Measurements from ENCODE around the gene NRP2.

DNA sequence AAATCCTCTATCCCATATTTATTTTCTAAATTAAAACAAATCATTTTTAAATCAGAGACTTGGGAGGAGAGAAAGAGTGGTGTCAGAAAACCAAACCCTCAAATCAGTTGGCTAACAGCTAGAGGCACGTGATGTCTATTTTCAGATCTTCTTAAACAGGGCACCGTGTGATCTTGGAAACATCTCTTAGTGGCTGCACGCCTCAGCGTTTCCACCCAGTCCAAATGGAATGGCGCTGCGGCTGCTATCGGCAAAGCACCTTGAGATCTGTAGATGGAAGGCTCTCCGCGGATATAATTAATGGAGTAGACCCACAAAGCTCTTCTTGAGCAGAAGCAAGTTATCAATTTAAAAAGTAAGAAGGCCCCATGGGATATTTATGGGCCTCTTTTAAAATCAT, 50.0 kb downstream of the NRP2 start:
- TF ChIP-seq TAF1 (IDR thresholded peaks at IDR 0.05; ENCODE audit: borderline replicate concordance, low read depth, low read length) = no peak
- no peak for TF ChIP-seq POLR2A (IDR thresholded peaks at IDR 0.05; ENCODE audit: low read depth, low read length)
- TF ChIP-seq POLR2AphosphoS5 (IDR thresholded peaks at IDR 0.05; ENCODE audit: low read depth, low read length) = no peak
